Ammon's horn (tissue), 1 donor: ENCODE results near the gene EXTL1.

Experiments used
- DNase-seq: peaks from one replicate; pipeline ENCODE4 v3.0.0-alpha.2; 2016; ENCODE audit warnings: low spot score

Gene EXTL1

GRCh38 chr1:26041978-26042377 lies 20.4 kb downstream of the EXTL1 start:
- DNase-seq, result no peak

- DNase-seq, result no peak
These were observed 22.2 kb downstream of the EXTL1 start for GRCh38 chr1:26043765-26044164.

- DNase-seq, result no peak
These were observed 22.8 kb downstream of the EXTL1 start for GRCh38 chr1:26044414-26044813.

DNA sequence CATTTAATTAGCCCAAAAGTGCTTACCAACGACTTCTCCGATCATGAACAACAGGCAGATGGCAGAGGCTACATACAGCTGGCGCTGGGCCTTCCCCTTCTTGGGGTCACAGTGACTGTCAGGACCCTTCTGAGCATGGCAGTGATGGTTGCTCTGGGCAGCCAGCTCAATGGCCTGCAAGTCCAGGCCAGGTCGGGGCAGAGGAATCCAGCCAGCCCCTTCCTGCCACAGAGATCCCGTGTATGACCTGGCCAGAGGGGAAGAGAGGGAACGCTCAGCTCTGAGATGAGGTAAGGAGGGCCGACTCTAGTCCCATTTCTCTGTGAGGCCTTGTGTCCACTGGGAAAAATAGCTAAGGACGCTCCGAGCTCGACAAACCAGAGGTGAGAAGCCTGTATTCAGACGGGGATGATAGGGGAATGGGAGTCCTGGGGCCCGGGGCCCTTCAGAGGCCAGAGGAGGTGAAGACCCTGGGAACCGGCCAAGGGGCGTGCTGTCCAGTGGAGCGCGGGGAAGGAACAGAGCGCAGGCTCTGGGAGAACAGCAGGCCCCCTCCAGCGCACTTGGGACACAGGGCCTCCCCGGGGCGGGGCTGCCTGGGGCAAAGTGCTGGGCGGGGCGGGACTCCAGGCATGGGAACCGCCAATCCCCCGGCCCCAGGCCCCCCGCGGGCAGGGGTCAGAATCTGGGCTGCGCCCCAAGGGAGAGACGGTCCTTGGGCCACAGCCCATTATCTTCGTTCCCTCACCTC lies 23.6 kb downstream of the EXTL1 start:
- DNase-seq, result no peak

DNA sequence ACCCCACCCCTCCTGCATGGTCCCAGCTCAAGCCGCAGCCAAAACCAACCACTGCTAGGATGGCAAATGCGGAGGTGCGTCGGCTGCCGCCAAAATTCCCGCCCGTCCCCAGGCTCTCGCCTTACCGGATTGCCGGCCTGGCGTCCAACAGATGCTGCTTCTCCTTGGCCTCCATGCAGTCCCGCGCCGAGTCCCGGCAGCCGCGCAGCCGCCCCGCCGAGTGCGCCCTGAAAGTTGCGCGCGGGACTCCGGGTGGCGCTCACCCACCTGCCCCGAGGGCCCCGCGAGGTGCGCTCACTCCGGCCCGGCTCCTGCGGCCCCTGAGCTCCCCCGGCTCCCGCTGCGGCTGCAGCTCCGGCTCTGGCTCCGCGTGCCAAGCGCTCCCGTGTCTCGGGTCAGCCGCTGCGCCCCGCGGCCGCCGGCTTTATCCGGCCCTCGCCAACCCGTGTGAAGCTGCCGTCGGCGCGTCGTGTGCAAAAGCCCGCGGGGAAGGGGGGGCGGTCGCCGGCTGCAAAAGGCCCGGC lies 24.2 kb downstream of the EXTL1 start, which contains the start of gene SLC30A2:
Gene SLC30A2 (minus strand): TSS at position 397 of the 524 bp plus-strand sequence. CDS start 222 bp downstream, at position 175.
- DNase-seq, result no peak

DNA sequence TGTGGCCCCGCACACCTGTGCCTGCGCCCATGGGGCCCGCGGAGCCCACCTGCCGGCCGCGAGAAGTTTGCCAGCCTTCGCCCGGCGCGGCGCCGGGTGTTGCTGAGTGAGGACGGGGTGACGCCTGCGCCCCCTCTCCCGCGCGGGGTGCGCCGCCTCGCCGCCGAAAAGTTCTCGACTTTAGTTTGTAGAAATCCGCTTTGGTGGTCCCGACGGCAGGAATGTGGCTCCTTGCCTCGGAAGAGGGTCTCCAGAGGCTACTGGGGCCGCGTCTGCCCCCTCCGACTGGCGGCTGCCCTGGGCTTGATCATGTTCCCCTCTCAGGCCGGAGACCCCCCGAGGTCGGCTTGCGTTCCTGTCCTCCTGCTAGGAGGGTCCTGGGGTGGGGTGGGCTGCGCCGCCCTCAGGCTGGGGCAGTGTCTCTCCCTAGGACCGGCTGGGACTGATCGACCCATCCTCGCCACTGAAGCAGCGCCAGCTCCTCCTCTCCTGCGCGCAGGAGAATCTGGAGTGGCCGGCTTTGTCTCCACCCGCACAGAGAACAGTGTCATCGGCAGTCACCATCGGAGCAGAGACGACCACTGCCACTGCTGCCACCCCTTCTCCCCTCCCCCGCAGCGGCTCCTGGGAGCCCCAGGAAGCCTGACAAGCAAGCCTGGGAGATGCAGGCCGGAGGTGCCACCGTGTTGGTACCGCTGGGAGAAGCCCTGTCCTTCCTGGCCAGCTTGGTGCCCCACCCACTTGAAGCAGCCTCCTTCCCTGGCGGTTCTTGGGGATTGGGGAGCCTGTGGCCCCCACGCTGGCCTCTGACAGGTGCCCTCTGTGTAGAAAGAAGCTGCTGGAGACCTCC lies 24.9 kb downstream of the EXTL1 start:
- DNase-seq, result no peak

GRCh38 chr1:26047278-26047874 lies 25.8 kb downstream of the EXTL1 start:
- DNase-seq, result no peak

GRCh38 chr1:26049531-26050247 lies 28.1 kb downstream of the EXTL1 start:
- no peak for DNase-seq

DNA sequence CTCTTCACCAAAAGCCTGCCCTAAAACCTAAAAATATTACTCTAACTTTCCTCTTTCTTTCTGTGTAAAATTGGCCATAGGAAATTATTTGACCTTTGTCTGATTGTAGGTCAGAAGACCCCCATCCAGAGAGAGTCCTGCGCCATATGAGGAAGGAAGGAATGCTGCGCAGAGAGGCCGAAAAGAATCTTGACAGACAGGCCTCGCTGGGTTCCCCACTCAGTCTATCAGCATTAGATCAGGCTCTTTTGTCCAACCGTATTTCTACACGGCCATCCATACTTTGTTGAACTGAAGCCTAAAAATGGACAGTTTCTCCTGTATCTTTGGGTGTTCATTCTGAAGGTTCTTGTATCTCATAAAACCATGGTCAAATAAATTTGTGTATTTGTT lies 28.7 kb downstream of the EXTL1 start:
- no peak for DNase-seq

GRCh38 chr1:26053718-26054560 lies 32.4 kb downstream of the EXTL1 start:
- DNase-seq, result no peak

- DNase-seq, result no peak
These were observed 33.5 kb downstream of the EXTL1 start for GRCh38 chr1:26055041-26055440.

DNA sequence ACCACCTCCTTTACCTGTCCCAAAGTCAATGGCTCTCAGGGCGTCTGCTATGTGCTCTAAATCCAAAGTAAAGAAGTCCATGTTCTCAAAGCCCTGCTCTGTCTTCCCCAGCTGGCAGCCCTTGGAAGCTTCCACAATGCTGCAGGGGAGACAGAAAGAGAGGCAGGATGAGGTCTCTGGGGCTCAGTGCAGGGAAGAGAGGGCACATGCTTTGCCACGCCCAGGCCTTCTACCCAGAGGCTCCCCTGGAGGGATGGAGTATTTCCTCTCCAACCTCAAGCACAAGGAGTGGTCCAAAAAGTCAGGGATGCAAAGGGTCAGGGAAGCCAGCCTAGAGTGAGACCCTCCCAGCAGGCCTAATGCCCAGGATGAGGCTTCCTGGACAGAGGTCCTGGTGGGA lies 35.6 kb downstream of the EXTL1 start:
- no peak for DNase-seq

GRCh38 chr1:26058052-26058595 lies 36.5 kb downstream of the EXTL1 start:
- DNase-seq, result no peak

DNA sequence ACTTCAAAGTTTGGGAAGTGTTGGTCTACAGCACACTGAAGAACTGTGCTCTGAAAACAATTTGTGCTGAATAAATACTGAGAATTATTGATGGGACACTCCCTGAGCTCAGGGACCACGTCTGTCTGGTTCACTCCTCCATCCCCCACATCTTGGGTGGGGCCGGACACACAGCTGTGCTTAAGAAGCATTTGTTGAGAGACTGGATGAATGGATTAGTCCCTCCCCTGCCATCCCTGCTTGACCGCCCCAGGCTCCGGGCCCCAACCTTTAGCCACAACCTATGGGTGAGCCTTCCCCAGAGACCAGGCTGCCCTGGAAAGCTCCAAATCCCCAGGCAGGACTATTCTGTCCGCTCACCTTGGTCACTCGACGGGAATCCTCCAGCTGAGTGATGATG lies 38.3 kb downstream of the EXTL1 start:
- no peak for DNase-seq

GRCh38 chr1:26060832-26061574 lies 39.4 kb downstream of the EXTL1 start:
- DNase-seq, result no peak

DNA sequence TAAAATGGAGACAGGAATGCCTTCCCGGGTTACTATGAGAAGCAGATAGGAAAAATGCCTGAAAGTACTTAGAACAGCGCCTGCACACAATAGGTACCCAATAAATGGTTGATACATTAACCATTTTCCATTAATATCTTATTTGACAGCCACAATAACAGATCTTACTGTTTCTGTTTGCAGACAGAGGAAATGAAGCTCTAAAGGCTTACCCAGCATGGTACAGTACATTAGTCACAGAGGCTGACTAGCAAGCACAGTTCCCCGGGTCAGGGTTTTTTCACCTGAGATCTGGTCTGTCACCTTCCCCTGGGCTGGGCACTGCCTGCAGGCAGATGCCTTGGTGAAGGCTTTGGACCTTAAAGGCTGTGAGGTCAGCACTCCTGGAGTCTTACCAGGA lies 43.0 kb downstream of the EXTL1 start:
- DNase-seq, result no peak

- no peak for DNase-seq
These were observed 44.6 kb downstream of the EXTL1 start for GRCh38 chr1:26066160-26066559.

DNA sequence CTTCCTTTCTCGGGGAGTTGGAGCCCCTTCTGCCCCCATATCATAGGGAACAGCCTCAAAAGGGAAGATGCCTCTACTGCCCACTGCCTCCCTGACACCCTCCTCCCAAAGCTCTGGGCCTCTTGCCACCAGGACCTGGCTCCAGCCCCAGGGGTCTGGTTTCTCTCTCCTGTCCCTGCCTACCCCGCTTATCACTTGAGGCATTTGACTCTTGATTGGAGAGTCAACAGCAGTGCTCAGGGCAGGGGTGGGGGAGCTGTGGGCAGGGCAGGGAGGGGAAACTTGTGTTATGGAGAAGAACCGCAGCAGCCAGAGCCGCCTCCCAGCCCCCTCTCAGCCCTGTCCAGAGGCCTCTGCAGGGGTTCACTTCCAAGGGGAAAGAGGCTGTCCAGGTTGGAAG lies 45.3 kb downstream of the EXTL1 start:
- DNase-seq, result no peak

DNA sequence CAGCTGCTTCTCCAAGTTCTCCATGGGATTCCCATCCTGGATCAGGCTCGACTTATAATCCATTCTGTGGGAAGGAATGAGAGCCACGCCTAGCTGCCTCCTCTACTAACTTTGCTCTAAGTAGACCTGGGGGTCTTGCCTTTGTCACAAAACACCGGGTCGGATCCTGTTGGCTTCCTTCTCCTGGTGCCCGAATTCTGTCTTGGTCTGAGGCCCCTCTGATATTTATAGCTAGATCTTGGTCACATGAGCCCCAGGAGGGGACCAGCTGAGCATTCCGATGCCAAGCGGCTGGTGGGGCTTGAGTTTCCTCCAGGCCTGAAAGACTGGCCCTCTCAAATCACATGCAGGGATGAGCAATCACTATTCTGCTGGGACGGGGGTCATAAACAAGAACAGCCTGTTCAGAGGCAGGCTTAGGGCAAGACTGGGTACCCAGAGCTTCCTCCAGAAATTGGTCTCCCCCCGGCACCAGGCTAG lies 45.9 kb downstream of the EXTL1 start, which contains the start of gene TRIM63:
Gene TRIM63 (minus strand): TSS at position 199 of the 480 bp plus-strand sequence. CDS start 136 bp downstream, at position 63.
- no peak for DNase-seq

DNA sequence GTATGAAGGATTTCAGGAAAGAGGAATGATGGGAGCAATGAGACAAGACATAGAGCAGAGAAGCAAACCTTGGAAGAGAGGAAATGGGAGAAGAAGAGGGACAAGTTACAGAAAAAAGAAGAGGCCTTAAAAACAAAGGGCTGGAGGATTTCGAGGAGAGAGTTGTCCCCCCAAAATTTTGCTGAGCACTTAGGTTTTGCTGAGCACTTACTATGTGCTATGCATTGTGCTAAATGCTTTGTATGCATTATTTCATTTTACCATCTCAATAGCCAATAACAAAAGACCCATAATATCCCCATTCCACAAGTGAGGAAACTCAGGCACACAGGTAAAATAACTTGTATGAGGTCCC lies 48.3 kb downstream of the EXTL1 start:
- DNase-seq, result no peak
